ENCODE data around the gene PARP4. TPM values are rescaled to one million over a fixed set of nuclear protein-coding genes. Genes with fewer than 3 reads are reported as not detected.
"Not testable (repeated sequence)": the region's sequence is repeated elsewhere in the genome, so short reads cannot be mapped to it uniquely, and the experiment has no call there.

PARP4 gene
- polyA plus RNA-seq, 6 donors from 2014 or later: 20.6 to 35.0 (median 28.6) TPM

DNA sequence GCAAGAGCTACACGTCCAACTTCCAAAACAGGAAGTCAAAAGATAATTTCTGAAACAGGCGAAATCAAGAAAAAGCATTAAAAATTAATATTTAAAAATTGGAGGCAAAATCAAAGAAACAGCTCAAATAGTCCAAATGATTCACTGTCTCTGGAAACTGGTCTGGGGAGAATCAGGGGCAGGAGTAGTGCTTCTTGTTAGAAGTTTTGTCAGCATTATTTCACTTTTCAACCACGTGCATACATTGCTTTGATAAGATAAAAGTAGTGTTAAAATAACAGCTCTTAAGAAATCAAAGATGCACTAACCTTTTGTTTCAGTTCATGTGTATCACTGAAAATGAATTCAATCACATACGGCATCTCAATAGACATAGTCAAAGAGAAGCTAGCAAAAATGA is 53.8 kb downstream of the PARP4 start:
- DNase-seq (no peak), ATAC-seq (ENCODE audit: low read depth in 2 of 2) (no peak)
- Mint-ChIP-seq H3K36me3 (peaks cover 15 to 27% of the 10 kb centered on the region in 2 donors), H3K27ac (peak overlapping the region in 1 of 6 donors; percentile 16), H3K4me3 (no peak overlapping the region), H3K9me3 (no peaks in the 10 kb centered on the region), H3K27me3 (no peaks in the 10 kb centered on the region), H3K4me1 (peaks cover 0 to 4% (median 4%) of the 10 kb centered on the region in 3 donors)

DNA sequence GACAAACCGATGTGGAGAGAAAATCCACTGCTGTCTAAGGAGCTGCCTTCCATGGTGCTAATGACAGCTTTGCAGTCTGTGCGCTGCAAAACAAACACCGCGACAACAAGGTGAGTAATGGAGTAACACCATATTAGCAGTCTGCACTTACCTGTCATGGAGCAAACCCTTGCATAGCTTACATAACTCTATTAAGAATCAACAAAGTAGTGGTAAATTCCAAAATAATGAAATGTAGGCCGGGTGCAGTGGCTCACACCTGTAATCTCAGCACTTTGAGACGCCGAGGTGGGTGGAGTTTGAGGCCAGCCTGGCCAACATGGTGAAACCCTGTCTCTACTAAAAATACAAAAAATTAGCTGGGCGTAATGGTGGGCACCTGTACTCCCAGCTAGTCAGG is 56.2 kb downstream of the PARP4 start:
- ATAC-seq (ENCODE audit: low read depth in 2 of 2) (no peak), DNase-seq (no peak)
- H3K36me3 Mint-ChIP-seq: peaks cover 7 to 18% of the 10 kb centered on the region in 2 donors
- H3K4me1 Mint-ChIP-seq: peaks cover 0 to 4% (median 3%) of the 10 kb centered on the region in 3 donors
- no peak overlapping the region for H3K4me3 Mint-ChIP-seq
- H3K9me3 Mint-ChIP-seq: no peaks in the 10 kb centered on the region
- H3K27me3 Mint-ChIP-seq: no peaks in the 10 kb centered on the region
- no peak overlapping the region for H3K27ac Mint-ChIP-seq

DNA sequence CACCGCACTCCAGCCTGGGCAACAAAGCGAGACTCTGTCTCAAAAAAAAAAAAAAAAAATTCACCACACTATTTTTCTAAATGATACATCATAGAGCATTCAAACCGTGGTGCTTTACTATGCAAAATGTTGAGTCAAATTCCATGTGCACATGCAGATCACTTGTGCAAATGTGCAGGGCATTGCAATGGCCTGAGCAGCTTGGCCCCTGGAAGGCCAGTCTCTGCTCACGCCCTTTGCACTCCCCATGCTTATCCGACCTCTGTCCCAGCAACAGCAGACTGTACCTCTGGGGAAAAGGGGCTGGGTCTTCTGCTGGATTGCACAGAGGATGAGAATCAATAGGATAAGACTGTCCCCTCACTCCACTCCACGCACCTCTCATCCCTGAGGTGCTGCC is 58.5 kb downstream of the PARP4 start:
- Mint-ChIP-seq H3K9me3 (no peaks in the 10 kb centered on the region), H3K4me3 (no peak overlapping the region), H3K4me1 (peaks cover 0 to 4% (median 0%) of the 10 kb centered on the region in 3 donors), H3K36me3 (peaks cover 16 to 24% of the 10 kb centered on the region in 2 donors), H3K27ac (no peak overlapping the region), H3K27me3 (no peaks in the 10 kb centered on the region)
- ATAC-seq (ENCODE audit: low read depth in 2 of 2) (no peak), DNase-seq (no peak)

GRCh38 chr13:24452044-24452443 is 60.5 kb downstream of the PARP4 start:
- Mint-ChIP-seq H3K9me3 (no peaks in the 10 kb centered on the region), H3K4me3 (no peak overlapping the region), H3K27ac (peak overlapping the region in 1 of 6 donors; percentile 26), H3K36me3 (peaks cover 21 to 33% of the 10 kb centered on the region in 2 donors), H3K4me1 (no peaks in the 10 kb centered on the region), H3K27me3 (no peaks in the 10 kb centered on the region)
- ATAC-seq (ENCODE audit: low read depth in 2 of 2) (no peak), DNase-seq (no peak)

- H3K4me3 Mint-ChIP-seq: no peak overlapping the region
- no peaks in the 10 kb centered on the region for H3K27me3 Mint-ChIP-seq
- peaks cover 29 to 42% of the 10 kb centered on the region in 2 donors for H3K36me3 Mint-ChIP-seq
- no peaks in the 10 kb centered on the region for H3K9me3 Mint-ChIP-seq
- no peaks in the 10 kb centered on the region for H3K4me1 Mint-ChIP-seq
- ATAC-seq (ENCODE audit: low read depth in 2 of 2) (no peak), DNase-seq (no peak)
- peak overlapping the region in 3 of 6 donors; percentile 14 to 90 (median 57) for H3K27ac Mint-ChIP-seq
These were observed 62.0 kb downstream of the PARP4 start for GRCh38 chr13:24450530-24450929.

DNA sequence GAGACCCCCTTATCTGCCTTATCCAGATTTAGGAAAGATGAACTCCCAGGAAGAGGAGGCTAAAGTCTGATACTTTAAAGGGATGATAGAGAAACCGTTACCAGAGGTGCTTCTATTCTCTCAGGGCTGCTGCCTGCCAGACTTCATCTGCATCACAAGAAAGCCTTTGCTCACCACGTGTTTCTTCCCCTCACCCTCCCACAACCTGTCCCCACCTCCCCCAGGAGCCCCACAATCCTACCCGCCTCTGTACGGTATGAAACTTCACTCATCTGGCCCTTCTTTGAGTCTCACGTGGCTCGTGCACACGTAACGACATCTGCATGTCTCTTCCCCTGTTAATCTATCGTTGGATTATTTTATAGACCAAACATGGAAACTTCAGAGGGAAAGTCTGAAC is 67.7 kb downstream of the PARP4 start:
- DNase-seq; H3K4me1 Mint-ChIP-seq; H3K27me3 Mint-ChIP-seq; H3K4me3 Mint-ChIP-seq; H3K9me3 Mint-ChIP-seq; ATAC-seq (ENCODE audit: low read depth in 2 of 2): not testable (repeated sequence)
- peak overlapping the region in 2 of 6 donors; percentile 7 to 66 for H3K27ac Mint-ChIP-seq
- H3K36me3 Mint-ChIP-seq: peaks cover 45 to 46% of the 10 kb centered on the region in 2 donors

- peak overlapping the region in 1 of 6 donors; percentile 54 for H3K27ac Mint-ChIP-seq
- H3K9me3 Mint-ChIP-seq: no peaks in the 10 kb centered on the region
- ATAC-seq (ENCODE audit: low read depth in 2 of 2) (no peak), DNase-seq (no peak)
- no peak overlapping the region for H3K4me3 Mint-ChIP-seq
- H3K36me3 Mint-ChIP-seq: peaks cover 42 to 46% of the 10 kb centered on the region in 2 donors
- no peaks in the 10 kb centered on the region for H3K27me3 Mint-ChIP-seq
- H3K4me1 Mint-ChIP-seq: no peaks in the 10 kb centered on the region
These were observed 69.2 kb downstream of the PARP4 start for GRCh38 chr13:24443366-24443765.

DNA sequence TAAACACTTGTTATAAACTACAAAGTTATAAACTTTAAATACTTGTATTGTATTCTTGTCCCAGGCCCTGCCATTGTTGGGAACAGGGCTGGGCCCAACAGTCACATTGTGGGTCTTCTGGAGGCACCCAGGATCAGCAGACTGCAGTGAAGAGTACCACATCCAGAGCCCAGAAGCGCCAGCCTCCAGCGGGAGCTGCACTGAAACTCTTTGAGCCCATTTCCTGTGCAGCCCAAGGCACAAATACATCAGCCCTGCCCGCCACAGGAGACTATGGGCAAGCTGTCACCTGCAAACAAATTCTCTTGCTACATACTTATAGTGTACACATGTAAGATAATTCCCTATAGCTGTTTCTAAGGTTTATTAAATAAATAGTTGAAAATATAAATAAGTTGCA is 86.5 kb downstream of the PARP4 start:
- DNase-seq; H3K27me3 Mint-ChIP-seq; H3K4me3 Mint-ChIP-seq; ATAC-seq (ENCODE audit: low read depth in 2 of 2); H3K4me1 Mint-ChIP-seq; H3K27ac Mint-ChIP-seq: not testable (repeated sequence)
- Mint-ChIP-seq H3K36me3 (peaks cover 32 to 38% of the 10 kb centered on the region in 2 donors), H3K9me3 (peaks cover 0 to 17% (median 9%) of the 10 kb centered on the region in 7 donors)

DNA sequence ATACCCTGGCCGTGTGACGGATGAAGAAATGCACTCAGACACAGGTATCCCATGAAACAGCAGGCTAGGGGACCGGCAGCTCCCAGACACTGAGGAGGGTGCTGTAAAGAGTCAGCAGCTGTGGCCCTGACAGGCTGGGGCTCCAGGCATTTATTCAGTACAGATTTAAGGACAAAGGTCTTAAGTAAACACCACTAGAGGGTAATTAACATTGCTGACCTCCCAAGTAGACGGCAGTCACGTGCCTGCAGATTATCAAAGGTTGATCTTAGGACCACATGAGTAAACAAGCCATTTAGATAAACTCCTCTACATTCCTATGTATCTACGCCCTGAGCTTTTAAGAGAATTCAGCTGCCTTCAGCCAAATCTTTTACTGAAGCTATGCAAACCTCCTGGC is 92.9 kb downstream of the PARP4 start:
- not testable (repeated sequence) for H3K4me1 Mint-ChIP-seq; DNase-seq; H3K27ac Mint-ChIP-seq; H3K9me3 Mint-ChIP-seq; H3K27me3 Mint-ChIP-seq; ATAC-seq (ENCODE audit: low read depth in 2 of 2); H3K4me3 Mint-ChIP-seq
- peaks cover 27 to 28% of the 10 kb centered on the region in 2 donors for H3K36me3 Mint-ChIP-seq

DNA sequence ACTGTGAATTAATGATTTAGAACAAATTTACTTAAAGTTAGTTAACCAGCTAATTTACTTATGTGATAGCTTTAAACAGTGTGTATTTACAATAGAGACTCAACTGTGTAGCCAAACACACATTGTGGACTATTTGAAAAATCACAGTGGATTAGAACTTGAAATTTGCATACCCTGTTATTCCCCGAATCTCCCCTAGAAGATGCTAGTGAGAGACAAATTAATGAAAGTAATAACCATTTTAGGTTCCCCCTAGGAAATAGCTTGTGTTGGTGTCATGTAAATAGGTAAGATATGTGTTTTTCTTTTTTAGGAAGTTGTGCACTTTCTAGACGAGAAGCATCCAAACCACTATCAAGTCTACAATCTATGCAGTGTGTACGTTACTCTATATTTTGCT is 104.7 kb downstream of the PARP4 start:
- Mint-ChIP-seq H3K4me1 (no peaks in the 10 kb centered on the region), H3K36me3 (no peaks in the 10 kb centered on the region), H3K4me3 (no peak overlapping the region), H3K27me3 (peaks cover 0 to 11% (median 7%) of the 10 kb centered on the region in 3 donors), H3K27ac (no peak overlapping the region), H3K9me3 (no peaks in the 10 kb centered on the region)
- no peak for ATAC-seq (ENCODE audit: low read depth in 2 of 2)
- DNase-seq: no peak

DNA sequence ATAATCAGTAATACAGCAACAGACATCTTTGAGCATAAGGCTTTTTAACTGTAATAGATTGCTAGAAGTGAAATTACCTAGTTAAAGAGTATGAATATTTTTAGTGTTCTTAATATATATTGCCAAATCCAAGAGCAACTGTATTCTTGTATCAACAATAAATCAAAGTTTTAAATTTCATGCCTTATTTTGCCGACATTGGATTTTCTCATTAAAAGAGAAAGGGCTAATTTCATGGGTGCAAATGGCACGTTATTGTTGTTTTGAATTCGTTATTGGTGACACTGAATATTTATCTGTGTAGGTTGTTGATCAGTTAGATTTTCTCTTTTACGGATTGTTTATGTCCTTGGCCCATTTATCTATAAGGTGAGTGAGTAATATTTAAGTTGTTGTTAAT is 106.1 kb downstream of the PARP4 start:
- Mint-ChIP-seq H3K36me3 (no peaks in the 10 kb centered on the region), H3K27ac (no peak overlapping the region), H3K9me3 (no peaks in the 10 kb centered on the region), H3K4me1 (no peaks in the 10 kb centered on the region), H3K4me3 (no peak overlapping the region), H3K27me3 (peaks cover 0 to 11% (median 7%) of the 10 kb centered on the region in 3 donors)
- ATAC-seq (ENCODE audit: low read depth in 2 of 2) (no peak), DNase-seq (no peak)

DNA sequence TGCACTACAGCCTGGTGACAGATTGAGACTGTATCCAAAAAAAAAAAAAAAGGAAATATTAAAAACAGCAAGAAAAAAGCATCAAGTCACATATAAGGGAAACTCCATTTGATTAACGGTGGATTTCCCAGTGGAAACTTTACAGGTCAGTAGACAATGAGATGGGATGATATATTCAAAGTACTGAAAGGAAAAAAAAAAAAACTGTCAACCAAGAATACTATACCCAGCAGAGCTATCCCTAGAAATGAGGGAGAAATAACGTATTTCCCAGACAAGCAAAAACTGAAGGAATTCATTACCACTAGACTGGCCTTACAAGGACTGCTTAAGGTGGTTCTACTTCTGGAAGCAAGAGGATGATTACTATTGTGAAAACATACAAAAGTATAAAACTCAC is 115.8 kb downstream of the PARP4 start:
- no peak for DNase-seq
- Mint-ChIP-seq H3K4me1 (peaks cover 0 to 5% (median 0%) of the 10 kb centered on the region in 3 donors), H3K27me3 (peaks cover 0 to 12% (median 0%) of the 10 kb centered on the region in 3 donors), H3K27ac (no peak overlapping the region), H3K9me3 (peaks cover 11 to 24% (median 17%) of the 10 kb centered on the region in 7 donors), H3K36me3 (peaks cover 4 to 8% of the 10 kb centered on the region in 2 donors), H3K4me3 (no peak overlapping the region)
- no peak for ATAC-seq (ENCODE audit: low read depth in 2 of 2)

DNA sequence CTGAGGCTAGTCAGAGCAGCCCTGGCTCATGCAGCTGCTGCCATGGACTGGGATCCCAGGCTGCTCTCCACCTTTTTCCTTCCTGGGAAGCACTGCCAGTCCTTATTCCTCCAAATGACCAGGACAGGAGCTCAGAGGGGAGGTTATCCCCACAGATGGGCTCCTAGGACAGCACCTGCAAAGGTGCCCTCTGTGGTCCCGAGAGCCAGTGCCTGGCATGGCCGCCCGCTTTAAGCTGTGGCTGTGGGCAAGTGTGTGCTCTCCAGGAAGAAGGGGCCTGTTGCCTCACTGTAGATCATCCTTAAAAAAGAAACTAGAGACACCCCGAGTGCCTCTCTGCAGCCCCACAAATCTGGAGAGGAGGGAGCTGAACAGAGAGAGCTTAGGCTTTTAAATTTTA is 119.6 kb downstream of the PARP4 start:
- ATAC-seq (ENCODE audit: low read depth in 2 of 2) (no peak), DNase-seq (no peak)
- Mint-ChIP-seq H3K9me3 (peaks cover 11 to 24% (median 17%) of the 10 kb centered on the region in 7 donors), H3K27me3 (peaks cover 0 to 12% (median 5%) of the 10 kb centered on the region in 3 donors), H3K4me1 (peaks cover 0 to 5% (median 0%) of the 10 kb centered on the region in 3 donors), H3K27ac (peak overlapping the region in 2 of 6 donors; percentile 70 to 72), H3K4me3 (no peak overlapping the region), H3K36me3 (peaks cover 4 to 8% of the 10 kb centered on the region in 2 donors)

DNA sequence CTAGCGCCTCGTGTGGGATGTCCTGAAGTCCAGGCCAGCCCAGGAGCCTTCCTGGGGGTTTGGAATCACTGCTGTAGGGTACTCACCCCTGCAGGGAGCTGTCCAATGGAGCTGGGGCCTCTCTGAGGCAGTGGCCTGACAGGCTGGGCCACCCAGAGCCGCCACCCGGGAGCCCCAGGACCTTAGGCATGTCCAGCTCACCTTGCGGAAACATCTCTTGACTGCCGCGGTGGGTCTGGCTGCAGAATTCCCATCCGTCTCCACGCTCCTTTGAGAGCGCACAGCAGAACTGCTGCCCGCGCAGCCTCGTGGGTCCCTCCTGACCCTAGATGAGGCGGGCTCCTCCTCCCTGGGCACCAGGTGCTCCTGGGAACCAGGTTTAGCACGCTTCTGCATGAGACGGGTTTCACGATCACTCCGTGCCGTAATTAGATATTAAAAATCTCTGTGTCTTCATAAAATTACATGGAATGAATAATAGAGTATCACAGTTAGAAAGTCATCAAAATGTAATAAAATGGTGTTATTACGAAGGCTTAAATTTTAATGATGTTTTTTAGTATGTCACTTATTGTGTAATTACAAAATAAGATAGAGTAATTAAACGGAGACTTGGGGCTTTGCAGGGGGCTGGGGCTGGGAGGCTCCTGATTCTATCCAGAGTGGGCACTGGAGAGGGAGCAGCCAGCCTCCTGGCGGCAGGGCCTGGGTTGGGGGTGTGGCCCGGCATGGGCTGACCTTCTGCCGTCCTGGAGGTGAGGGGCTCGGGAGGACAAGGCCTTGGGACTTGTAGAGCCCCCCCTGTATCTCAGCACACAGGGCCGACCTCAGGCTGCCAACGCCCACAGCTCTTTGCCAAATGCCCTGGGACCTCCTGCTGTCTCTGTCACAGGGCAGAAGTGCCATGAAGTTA is 120.6 kb downstream of the PARP4 start:
- ATAC-seq (ENCODE audit: low read depth in 2 of 2); DNase-seq; H3K36me3 Mint-ChIP-seq; H3K4me1 Mint-ChIP-seq; H3K27ac Mint-ChIP-seq; H3K4me3 Mint-ChIP-seq: not testable (repeated sequence)
- Mint-ChIP-seq H3K27me3 (peaks cover 0 to 12% (median 8%) of the 10 kb centered on the region in 3 donors), H3K9me3 (peaks cover 8 to 17% (median 12%) of the 10 kb centered on the region in 7 donors)

Data from naive B cell (primary cell).